Neural crest cell (in vitro differentiated cells): ENCODE data around the gene COL6A1. TPM values are rescaled to one million over a fixed set of nuclear protein-coding genes. Genes with fewer than 3 reads are reported as not detected.

Experiments used
- DNase-seq: peaks from one replicate; pipeline ENCODE4 v3.0.0; 2021; ENCODE audit warnings: low read depth, mixed read lengths, low spot score
- H3K27ac Mint-ChIP-seq: one replicate; pipeline ENCODE4 v1.8.0; 2021; ENCODE audit warnings: mild to moderate bottlenecking, mixed read lengths; ENCODE audit not compliant: unreplicated experiment
- H3K27me3 Mint-ChIP-seq: 2 replicates; pipeline ENCODE4 v1.8.0; 2021; ENCODE audit warnings: low read depth, mild to moderate bottlenecking, mixed read lengths
- H3K36me3 Mint-ChIP-seq: 2 replicates; pipeline ENCODE4 v1.8.0; 2021; ENCODE audit warnings: low read depth, mild to moderate bottlenecking, mixed read lengths
- H3K4me1 Mint-ChIP-seq: 2 replicates; pipeline ENCODE4 v1.8.0; 2021; ENCODE audit warnings: mixed read lengths
- H3K4me3 Mint-ChIP-seq: one replicate; pipeline ENCODE4 v1.8.0; 2021; ENCODE audit warnings: mild to moderate bottlenecking, mixed read lengths
- H3K9me3 Mint-ChIP-seq: 2 replicates; pipeline ENCODE4 v1.8.0; 2021; ENCODE audit warnings: mixed read lengths
- CTCF ChIP-seq: fragments of 200-600 bp; sonication (generic); conservative IDR thresholded peaks from 2 replicates; pipeline ENCODE4 v1.5.0; 2021; ENCODE audit warnings: antibody characterized with exemption, mild to moderate bottlenecking
- total RNA-seq: library from RNA; stranded (reverse); gene quantifications from 2 replicates; pipeline ENCODE4 v1.2.1, GENCODE V29; 2021

Gene COL6A1
- total RNA-seq, 1 donor from 2014 or later = 120 TPM

GRCh38 chr21:45940621-45941337 is 40.8 kb upstream of the COL6A1 start:
- Mint-ChIP-seq H3K27me3 (no peaks in the 10 kb centered on the region), H3K4me3 (no peak overlapping the region), H3K27ac (no peak overlapping the region), H3K4me1 (no peaks in the 10 kb centered on the region), H3K36me3 (no peaks in the 10 kb centered on the region), H3K9me3 (no peaks in the 10 kb centered on the region)
- no peak for DNase-seq
- no peak for TF ChIP-seq CTCF

- H3K36me3 Mint-ChIP-seq = no peaks in the 10 kb centered on the region
- H3K4me3 Mint-ChIP-seq = no peak overlapping the region
- no peak overlapping the region for H3K27ac Mint-ChIP-seq
- no peaks in the 10 kb centered on the region for H3K27me3 Mint-ChIP-seq
- TF ChIP-seq CTCF = no peak
- no peak for DNase-seq
- no peaks in the 10 kb centered on the region for H3K4me1 Mint-ChIP-seq
- H3K9me3 Mint-ChIP-seq = no peaks in the 10 kb centered on the region
Observed at GRCh38 chr21:45941338-45941710, 40.2 kb upstream of the COL6A1 start.

GRCh38 chr21:45941717-45942546 is 39.6 kb upstream of the COL6A1 start:
- no peak for TF ChIP-seq CTCF
- Mint-ChIP-seq H3K27ac (no peak overlapping the region), H3K27me3 (no peaks in the 10 kb centered on the region), H3K36me3 (no peaks in the 10 kb centered on the region), H3K4me3 (no peak overlapping the region), H3K9me3 (no peaks in the 10 kb centered on the region), H3K4me1 (no peaks in the 10 kb centered on the region)
- no peak for DNase-seq

- Mint-ChIP-seq H3K9me3 (no peaks in the 10 kb centered on the region), H3K36me3 (no peaks in the 10 kb centered on the region), H3K27ac (no peak overlapping the region), H3K27me3 (no peaks in the 10 kb centered on the region), H3K4me3 (no peak overlapping the region), H3K4me1 (no peaks in the 10 kb centered on the region)
- no peak for TF ChIP-seq CTCF
- DNase-seq = no peak
Observed at GRCh38 chr21:45942755-45943629, 38.6 kb upstream of the COL6A1 start.
